Mesendoderm (in vitro differentiated cells): ENCODE results near the gene SCGN. TPM values are rescaled to one million over a fixed set of nuclear protein-coding genes. Genes with fewer than 3 reads are reported as not detected.
A peak's percentile ranks its signal among the peaks of the same experiment; 100 is the strongest.

Source experiments
- DNase-seq: peaks from one replicate; pipeline ENCODE4 v3.0.0; 2013
- H2AK5ac ChIP-seq: 2 replicates; pipeline ENCODE4 v1.6.1; 2013; ENCODE audit warnings: low read length, inconsistent platforms
- H2BK120ac ChIP-seq: 2 replicates; pipeline ENCODE4 v1.6.1; 2013; ENCODE audit warnings: low read depth, mild to moderate bottlenecking, low read length, moderate library complexity, mixed read lengths
- H2BK15ac ChIP-seq: replicated peaks from 2 replicates; pipeline ENCODE4 v1.6.1; 2013; ENCODE audit warnings: low read depth, mild to moderate bottlenecking, moderate library complexity
- H2BK5ac ChIP-seq: 2 replicates; pipeline ENCODE4 v1.6.1; 2013; ENCODE audit warnings: low read length, inconsistent platforms
- H3K18ac ChIP-seq: 2 replicates; pipeline ENCODE4 v1.6.1; 2013; ENCODE audit warnings: mild to moderate bottlenecking, low read length, mixed read lengths
- H3K23ac ChIP-seq: one replicate; pipeline ENCODE4 v1.6.1; 2013; ENCODE audit warnings: low read length
- H3K27ac ChIP-seq: 2 replicates; pipeline ENCODE4 v1.5.1; 2013; ENCODE audit warnings: low read depth, mild to moderate bottlenecking, inconsistent platforms, low read length, moderate library complexity
- H3K27me3 ChIP-seq: 2 replicates; pipeline ENCODE4 v1.6.1; 2013; ENCODE audit warnings: low read length, control low read depth, mild to moderate bottlenecking, inconsistent platforms; ENCODE audit not compliant: insufficient read depth, poor library complexity
- H3K36me3 ChIP-seq: 2 replicates; pipeline ENCODE4 v1.6.1; 2013; ENCODE audit warnings: low read length, inconsistent platforms; ENCODE audit not compliant: control insufficient read depth, insufficient read depth
- H3K4ac ChIP-seq: one replicate; pipeline ENCODE4 v1.6.1; 2013; ENCODE audit warnings: low read depth, mild to moderate bottlenecking, low read length, moderate library complexity
- H3K4me1 ChIP-seq: 2 replicates; pipeline ENCODE4 v1.6.1; 2013; ENCODE audit warnings: low read depth, low read length, inconsistent platforms; ENCODE audit not compliant: control insufficient read depth
- H3K4me2 ChIP-seq: 2 replicates; pipeline ENCODE4 v1.6.1; 2013; ENCODE audit warnings: low read length
- H3K4me3 ChIP-seq: 2 replicates; pipeline ENCODE4 v1.5.1; 2013; ENCODE audit warnings: mild to moderate bottlenecking, low read length
- H3K56ac ChIP-seq: one replicate; pipeline ENCODE4 v1.6.1; 2013; ENCODE audit warnings: low read length
- H3K79me1 ChIP-seq: 2 replicates; pipeline ENCODE4 v1.6.1; 2013; ENCODE audit warnings: low read length, inconsistent platforms
- H3K79me2 ChIP-seq: 2 replicates; pipeline ENCODE4 v1.6.1; 2013; ENCODE audit warnings: mild to moderate bottlenecking, low read length; ENCODE audit not compliant: control insufficient read depth, insufficient read depth
- H3K9ac ChIP-seq: 2 replicates; pipeline ENCODE4 v1.6.1; 2013; ENCODE audit warnings: low read length, inconsistent platforms
- H4K5ac ChIP-seq: one replicate; pipeline ENCODE4 v1.6.1; 2013; ENCODE audit warnings: low read length
- H4K8ac ChIP-seq: one replicate; pipeline ENCODE4 v1.6.1; 2013; ENCODE audit warnings: low read depth, mild to moderate bottlenecking, control low read depth, low read length, moderate library complexity
- WGBS: extraction: QIAGEN DNeasy Blood & Tissue Kit; methylation state at CpG from one replicate; pipeline ENCODE4 v1.1.7; 2013; ENCODE audit warnings: low lambda C conversion rate, missing lambda C conversion rate; ENCODE audit not compliant: insufficient coverage; ENCODE audit errors: extremely low coverage; 5-methylcytosine and 5-hydroxymethylcytosine counted together
- polyA plus RNA-seq, 2 experiments: library from polyadenylated mRNA; stranded (reverse); fragments of 200-250 nt; gene quantifications; one replicate each; pipeline ENCODE4 v1.2.3, GENCODE V29; 2013

Gene SCGN, protein sequence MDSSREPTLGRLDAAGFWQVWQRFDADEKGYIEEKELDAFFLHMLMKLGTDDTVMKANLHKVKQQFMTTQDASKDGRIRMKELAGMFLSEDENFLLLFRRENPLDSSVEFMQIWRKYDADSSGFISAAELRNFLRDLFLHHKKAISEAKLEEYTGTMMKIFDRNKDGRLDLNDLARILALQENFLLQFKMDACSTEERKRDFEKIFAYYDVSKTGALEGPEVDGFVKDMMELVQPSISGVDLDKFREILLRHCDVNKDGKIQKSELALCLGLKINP
- not detected for polyA plus RNA-seq (2013, experiment 1 of 2)
- polyA plus RNA-seq (2013, experiment 2 of 2): not detected

DNA sequence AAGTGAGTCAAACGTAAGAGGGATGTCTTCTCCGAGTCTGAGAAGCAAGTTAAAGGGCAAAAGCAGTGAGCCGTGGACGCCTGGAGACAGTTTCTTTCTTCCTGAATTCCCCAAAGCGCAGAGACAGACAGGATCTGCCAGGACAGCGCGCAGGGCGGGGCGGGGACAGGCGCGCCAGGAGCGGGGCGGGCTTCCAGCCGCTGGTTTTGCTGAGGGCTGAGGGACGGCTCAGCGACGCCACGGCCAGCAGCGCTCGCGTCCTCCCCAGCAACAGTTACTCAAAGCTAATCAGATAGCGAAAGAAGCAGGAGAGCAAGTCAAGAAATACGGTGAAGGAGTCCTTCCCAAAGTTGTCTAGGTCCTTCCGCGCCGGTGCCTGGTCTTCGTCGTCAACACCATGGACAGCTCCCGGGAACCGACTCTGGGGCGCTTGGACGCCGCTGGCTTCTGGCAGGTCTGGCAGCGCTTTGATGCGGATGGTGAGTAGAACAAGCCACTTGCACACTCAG is at the start of gene SCGN:
SCGN (plus strand) TSS at position 209 of the 509 bp plus-strand sequence; CDS start at position 398, 189 bp downstream.
- Histone ChIP-seq H3K27ac (no peak within 1 kb of the TSS), H3K79me2 (no peaks in the 10 kb centered on the region), H2BK5ac (no peak within 1 kb of the TSS), H2BK120ac (no peak within 1 kb of the TSS), H4K5ac (no peak within 1 kb of the TSS), H3K4me3 (no peak within 1 kb of the TSS), H3K79me1 (no peaks in the 10 kb centered on the region), H3K18ac (no peak within 1 kb of the TSS), H3K27me3 (no peaks in the 10 kb centered on the region), H3K4me2 (peak within 1 kb of the TSS; percentile 73), H2BK15ac (no peak within 1 kb of the TSS), H3K4me1 (no peaks in the 10 kb centered on the region), H3K36me3 (no peaks in the 10 kb centered on the region), H4K8ac (no peak within 1 kb of the TSS), H3K56ac (no peak within 1 kb of the TSS), H3K23ac (no peak within 1 kb of the TSS), H3K9ac (no peak within 1 kb of the TSS), H2AK5ac (no peak within 1 kb of the TSS), H3K4ac (no peak within 1 kb of the TSS)
- WGBS: no CpG with 5 or more reads among the region's 35 CpGs
- peak; percentile 91 for DNase-seq

DNA sequence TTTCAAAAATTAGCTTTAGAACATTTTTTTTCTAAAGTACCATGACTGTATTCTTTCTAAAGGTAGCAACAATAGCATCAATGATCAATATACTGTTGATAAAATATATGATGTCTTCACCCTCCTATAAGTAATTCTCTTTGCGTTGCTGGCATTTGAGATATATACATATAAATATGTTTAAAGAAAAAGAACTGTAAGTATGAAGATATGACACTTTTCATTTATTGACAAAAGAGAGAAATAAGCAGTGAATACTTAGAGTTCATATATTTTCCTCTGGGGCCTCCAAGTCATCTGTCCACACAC is 49.4 kb upstream of the SCGN start:
- Histone ChIP-seq H2BK5ac (no peak overlapping the region), H2AK5ac (no peak overlapping the region), H3K9ac (no peak overlapping the region), H2BK15ac (no peak overlapping the region), H3K4me2 (no peak overlapping the region), H3K27me3 (no peaks in the 10 kb centered on the region), H3K4me1 (peaks cover 5% of the 10 kb centered on the region), H2BK120ac (no peak overlapping the region), H3K4ac (no peak overlapping the region), H3K18ac (no peak overlapping the region), H3K27ac (no peak overlapping the region), H3K23ac (no peak overlapping the region), H3K4me3 (no peak overlapping the region), H3K56ac (no peak overlapping the region), H3K79me2 (no peaks in the 10 kb centered on the region), H4K8ac (no peak overlapping the region), H4K5ac (no peak overlapping the region), H3K79me1 (no peaks in the 10 kb centered on the region), H3K36me3 (no peaks in the 10 kb centered on the region)
- no CpG with 5 or more reads among the region's 1 CpG for WGBS
- no peak for DNase-seq

DNA sequence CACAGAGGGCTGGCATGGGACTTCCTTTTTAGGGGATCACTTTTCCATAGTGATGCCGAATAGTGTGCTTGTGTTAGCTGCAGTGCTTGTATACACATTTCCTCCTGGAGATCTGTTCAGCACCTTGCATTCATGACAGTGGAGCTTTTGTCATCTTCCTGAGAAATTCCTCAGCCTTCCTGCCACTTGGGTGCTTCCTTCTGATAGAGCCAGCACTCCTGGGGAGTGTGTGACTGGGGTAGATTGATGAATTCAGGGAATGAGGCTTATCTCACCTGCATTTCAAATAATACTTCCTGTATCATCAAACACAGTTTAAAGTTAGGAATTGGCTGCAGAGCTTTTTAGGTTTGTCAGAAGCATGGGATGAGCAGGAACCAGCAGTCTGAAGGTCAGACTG is 48.8 kb upstream of the SCGN start:
- no peak overlapping the region for H3K9ac ChIP-seq
- peaks cover 5% of the 10 kb centered on the region for H3K4me1 ChIP-seq
- no peaks in the 10 kb centered on the region for H3K79me2 ChIP-seq
- no peak overlapping the region for H3K4ac ChIP-seq
- H2BK5ac ChIP-seq: no peak overlapping the region
- no peak overlapping the region for H2BK15ac ChIP-seq
- H3K23ac ChIP-seq: no peak overlapping the region
- no peak overlapping the region for H2AK5ac ChIP-seq
- no CpG with 5 or more reads among the region's 1 CpG for WGBS
- H3K18ac ChIP-seq: no peak overlapping the region
- no peaks in the 10 kb centered on the region for H3K36me3 ChIP-seq
- H3K56ac ChIP-seq: no peak overlapping the region
- H4K5ac ChIP-seq: no peak overlapping the region
- H3K27ac ChIP-seq: peak overlapping the region; percentile 30
- H3K79me1 ChIP-seq: no peaks in the 10 kb centered on the region
- H2BK120ac ChIP-seq: no peak overlapping the region
- H4K8ac ChIP-seq: no peak overlapping the region
- DNase-seq: peak; percentile 72
- H3K4me3 ChIP-seq: no peak overlapping the region
- H3K27me3 ChIP-seq: no peaks in the 10 kb centered on the region
- H3K4me2 ChIP-seq: no peak overlapping the region

DNA sequence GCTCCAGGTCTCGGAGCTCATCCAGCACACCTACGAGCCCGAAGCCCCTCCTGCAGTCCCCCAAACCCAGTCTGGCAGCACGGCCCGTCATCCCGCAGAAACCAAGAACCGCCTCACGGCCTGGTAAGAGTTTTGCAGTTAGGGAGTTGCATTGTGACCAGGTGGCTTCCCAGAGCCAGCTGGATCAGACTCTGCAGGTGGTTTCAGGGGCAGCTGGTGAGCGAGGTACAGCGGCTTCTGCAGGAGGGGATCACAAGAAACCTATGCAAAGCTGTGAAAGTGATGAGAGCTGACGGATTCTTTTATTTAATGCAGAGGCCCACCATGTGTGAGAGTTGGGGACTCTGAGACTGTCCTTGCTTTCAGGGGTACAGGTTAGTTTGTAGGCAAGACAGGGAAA is 45.9 kb upstream of the SCGN start:
- no peak overlapping the region for H3K56ac ChIP-seq
- H3K79me2 ChIP-seq: no peaks in the 10 kb centered on the region
- H2BK5ac ChIP-seq: no peak overlapping the region
- H3K27ac ChIP-seq: no peak overlapping the region
- DNase-seq: no peak
- H3K23ac ChIP-seq: no peak overlapping the region
- peaks cover 1% of the 10 kb centered on the region for H3K4me1 ChIP-seq
- H3K4me2 ChIP-seq: no peak overlapping the region
- H3K9ac ChIP-seq: no peak overlapping the region
- H2BK120ac ChIP-seq: no peak overlapping the region
- H2BK15ac ChIP-seq: no peak overlapping the region
- H4K5ac ChIP-seq: no peak overlapping the region
- no peaks in the 10 kb centered on the region for H3K27me3 ChIP-seq
- no peaks in the 10 kb centered on the region for H3K79me1 ChIP-seq
- WGBS: no CpG with 5 or more reads among the region's 11 CpGs
- no peak overlapping the region for H2AK5ac ChIP-seq
- H3K18ac ChIP-seq: no peak overlapping the region
- H3K4me3 ChIP-seq: no peak overlapping the region
- H3K36me3 ChIP-seq: no peaks in the 10 kb centered on the region
- H3K4ac ChIP-seq: no peak overlapping the region
- no peak overlapping the region for H4K8ac ChIP-seq

DNA sequence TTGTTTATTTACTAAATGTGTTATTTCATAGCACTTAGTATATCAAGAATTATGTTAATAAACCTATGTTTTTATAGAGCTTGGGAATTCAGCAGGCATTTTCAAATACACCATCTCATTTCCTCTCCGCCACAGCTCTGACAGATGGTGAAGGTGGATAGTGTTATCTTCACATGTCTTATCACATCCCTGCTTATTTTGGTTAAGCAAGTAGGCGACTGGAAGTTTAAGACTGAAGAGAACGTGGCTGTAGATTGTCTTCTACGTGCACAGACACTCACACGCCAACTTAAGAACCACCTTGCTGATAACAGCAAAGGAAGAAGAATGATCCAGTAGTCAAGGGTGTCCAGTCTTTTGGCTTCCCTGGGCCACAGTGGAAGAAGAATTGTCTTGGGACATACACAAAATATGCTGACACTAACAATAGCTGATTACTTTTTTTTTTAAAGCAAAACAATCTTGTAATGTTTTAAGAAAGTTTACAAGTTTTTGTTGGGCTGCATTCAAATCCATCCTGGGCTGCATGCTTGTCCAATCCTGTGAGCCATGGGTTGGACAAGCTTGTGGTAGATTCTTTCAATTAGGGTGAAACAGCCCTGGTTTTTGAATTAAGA is 43.3 kb upstream of the SCGN start:
- Histone ChIP-seq H4K5ac (no peak overlapping the region), H3K4me2 (no peak overlapping the region), H3K56ac (no peak overlapping the region), H3K27ac (no peak overlapping the region), H3K4ac (no peak overlapping the region), H3K9ac (no peak overlapping the region), H3K36me3 (no peaks in the 10 kb centered on the region), H2BK15ac (no peak overlapping the region), H3K79me1 (no peaks in the 10 kb centered on the region), H2AK5ac (no peak overlapping the region), H3K23ac (no peak overlapping the region), H2BK5ac (no peak overlapping the region), H3K18ac (no peak overlapping the region), H3K79me2 (no peaks in the 10 kb centered on the region), H2BK120ac (no peak overlapping the region), H4K8ac (no peak overlapping the region), H3K4me1 (no peaks in the 10 kb centered on the region), H3K4me3 (no peak overlapping the region), H3K27me3 (no peaks in the 10 kb centered on the region)
- no CpG with 5 or more reads among the region's 5 CpGs for WGBS
- peak; percentile 47 for DNase-seq
